WERI-Rb-1 (cell line): ENCODE data around the gene PRPH2.
A peak's percentile ranks its signal among the peaks of the same experiment; 100 is the strongest.

Experiments used
- DNase-seq: peaks from one replicate; pipeline ENCODE4 v3.0.0-alpha.2; 2020
- H3K27ac ChIP-seq: fragments of 250-450 bp; sonication (Bioruptor Pico); 2 replicates; pipeline ENCODE4 v1.5.1; 2020; ENCODE audit warnings: mild to moderate bottlenecking, moderate library complexity
- H3K27me3 ChIP-seq: fragments of 250-450 bp; sonication (Bioruptor Pico); 2 replicates; pipeline ENCODE4 v1.5.1; 2021; ENCODE audit warnings: mild to moderate bottlenecking, low read depth, moderate library complexity; ENCODE audit not compliant: insufficient read depth, severe bottlenecking
- H3K36me3 ChIP-seq: fragments of 250-450 bp; sonication (Bioruptor Pico); 2 replicates; pipeline ENCODE4 v1.5.1; 2020; ENCODE audit warnings: mild to moderate bottlenecking, moderate library complexity
- H3K4me3 ChIP-seq: 2 replicates; pipeline ENCODE4 v1.5.1; 2011; ENCODE audit warnings: low read depth, mild to moderate bottlenecking, control low read depth, low read length
- H3K9me3 ChIP-seq: fragments of 250-450 bp; sonication (Bioruptor Pico); 2 replicates; pipeline ENCODE4 v1.5.1; 2021; ENCODE audit warnings: mild to moderate bottlenecking, moderate library complexity; ENCODE audit not compliant: severe bottlenecking
- TF ChIP-seq, protein P1 (sequence below): IDR thresholded peaks from 2 replicates; pipeline ENCODE4 v1.5.1; 2011; ENCODE audit warnings: low read depth, mild to moderate bottlenecking, control low read depth, inconsistent platforms, low read length

PRPH2 gene

GRCh38 chr6:42722497-42722896 lies at the start of gene PRPH2:
Gene PRPH2, minus strand, starts transcription at chr6:42722597. Its CDS starts 263 bp downstream, at chr6:42722334.
- no peaks in the 10 kb centered on the region for H3K27me3 ChIP-seq
- H3K27ac ChIP-seq = peak within 1 kb of the TSS; percentile 14
- DNase-seq = peak; percentile 68
- no peak within 1 kb of the TSS for H3K4me3 ChIP-seq
- TF ChIP-seq, protein P1, sequence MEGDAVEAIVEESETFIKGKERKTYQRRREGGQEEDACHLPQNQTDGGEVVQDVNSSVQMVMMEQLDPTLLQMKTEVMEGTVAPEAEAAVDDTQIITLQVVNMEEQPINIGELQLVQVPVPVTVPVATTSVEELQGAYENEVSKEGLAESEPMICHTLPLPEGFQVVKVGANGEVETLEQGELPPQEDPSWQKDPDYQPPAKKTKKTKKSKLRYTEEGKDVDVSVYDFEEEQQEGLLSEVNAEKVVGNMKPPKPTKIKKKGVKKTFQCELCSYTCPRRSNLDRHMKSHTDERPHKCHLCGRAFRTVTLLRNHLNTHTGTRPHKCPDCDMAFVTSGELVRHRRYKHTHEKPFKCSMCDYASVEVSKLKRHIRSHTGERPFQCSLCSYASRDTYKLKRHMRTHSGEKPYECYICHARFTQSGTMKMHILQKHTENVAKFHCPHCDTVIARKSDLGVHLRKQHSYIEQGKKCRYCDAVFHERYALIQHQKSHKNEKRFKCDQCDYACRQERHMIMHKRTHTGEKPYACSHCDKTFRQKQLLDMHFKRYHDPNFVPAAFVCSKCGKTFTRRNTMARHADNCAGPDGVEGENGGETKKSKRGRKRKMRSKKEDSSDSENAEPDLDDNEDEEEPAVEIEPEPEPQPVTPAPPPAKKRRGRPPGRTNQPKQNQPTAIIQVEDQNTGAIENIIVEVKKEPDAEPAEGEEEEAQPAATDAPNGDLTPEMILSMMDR = no peak
- no peaks in the 10 kb centered on the region for H3K9me3 ChIP-seq
- peaks cover 15% of the 10 kb centered on the region for H3K36me3 ChIP-seq

DNA sequence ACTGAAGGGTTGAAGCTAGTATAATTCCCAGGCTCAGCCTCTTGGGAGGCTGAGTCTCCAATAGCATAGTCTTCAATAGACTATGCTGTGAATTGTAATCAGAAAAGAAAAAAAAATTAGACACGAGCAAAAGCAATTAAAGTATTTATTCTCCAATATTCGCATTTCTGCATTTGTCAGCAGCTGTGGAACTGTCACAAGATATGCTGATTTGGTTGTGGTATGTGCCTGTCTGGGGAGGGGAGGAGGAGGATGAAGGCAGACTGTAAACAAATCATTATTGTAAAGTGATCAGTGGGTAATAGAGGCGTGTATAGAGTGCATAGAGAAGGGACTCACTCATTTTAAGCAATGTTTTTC lies 49.3 kb upstream of the PRPH2 start:
- Histone ChIP-seq H3K4me3 (peak overlapping the region; percentile 55), H3K9me3 (no peaks in the 10 kb centered on the region), H3K36me3 (no peaks in the 10 kb centered on the region), H3K27me3 (no peaks in the 10 kb centered on the region), H3K27ac (no peak overlapping the region)
- DNase-seq = no peak
- TF ChIP-seq, protein P1 = no peak

- DNase-seq = no peak
- TF ChIP-seq, protein P1 = no peak
- H3K27me3 ChIP-seq = no peaks in the 10 kb centered on the region
- no peak overlapping the region for H3K4me3 ChIP-seq
- H3K36me3 ChIP-seq = no peaks in the 10 kb centered on the region
- no peaks in the 10 kb centered on the region for H3K9me3 ChIP-seq
- no peak overlapping the region for H3K27ac ChIP-seq
Observed at GRCh38 chr6:42769836-42770235, 47.4 kb upstream of the PRPH2 start.

DNA sequence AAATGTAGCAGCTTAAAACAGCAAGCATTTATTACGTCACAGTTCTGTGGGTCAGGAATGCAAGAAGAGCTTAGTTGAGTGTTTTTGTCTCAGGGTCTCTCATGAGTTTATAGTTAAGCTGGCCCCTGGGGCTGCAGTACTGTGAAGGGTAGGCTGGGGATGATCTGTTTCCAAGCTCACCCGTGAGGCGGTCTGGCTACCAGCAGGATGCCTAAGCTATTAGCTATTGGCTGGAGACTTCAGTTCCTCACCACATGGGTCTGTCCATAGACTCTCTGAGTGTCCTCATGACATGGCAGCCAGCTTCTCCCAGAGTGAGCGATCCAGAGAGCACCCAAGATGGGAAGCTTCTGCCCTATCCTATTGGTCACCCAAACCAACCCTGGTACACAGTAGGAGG lies 46.7 kb upstream of the PRPH2 start:
- DNase-seq = peak; percentile 47
- no peaks in the 10 kb centered on the region for H3K9me3 ChIP-seq
- TF ChIP-seq, protein P1 = no peak
- no peaks in the 10 kb centered on the region for H3K27me3 ChIP-seq
- no peaks in the 10 kb centered on the region for H3K36me3 ChIP-seq
- H3K4me3 ChIP-seq = no peak overlapping the region
- H3K27ac ChIP-seq = no peak overlapping the region

GRCh38 chr6:42766163-42766670 lies 43.8 kb upstream of the PRPH2 start:
- no peak for DNase-seq
- no peaks in the 10 kb centered on the region for H3K9me3 ChIP-seq
- H3K27me3 ChIP-seq = no peaks in the 10 kb centered on the region
- H3K27ac ChIP-seq = no peak overlapping the region
- H3K36me3 ChIP-seq = no peaks in the 10 kb centered on the region
- TF ChIP-seq, protein P1 = no peak
- no peak overlapping the region for H3K4me3 ChIP-seq
